OCI-LY1 (cell line): ENCODE results near the gene MYBL2.
A peak's percentile ranks its signal among the peaks of the same experiment; 100 is the strongest.

Experiments
- H2AFZ ChIP-seq: fragments of 200-600 bp; sonication (generic), shearing (Covaris generic); 2 replicates; pipeline ENCODE4 v1.6.0; 2014; ENCODE audit warnings: antibody characterized with exemption, mild to moderate bottlenecking, low read length
- H3F3A ChIP-seq: fragments of 200-600 bp; sonication (generic), shearing (Covaris generic); 2 replicates; pipeline ENCODE4 v1.6.0; 2014; ENCODE audit warnings: mild to moderate bottlenecking, antibody characterized with exemption, low read length, moderate library complexity; ENCODE audit not compliant: insufficient read depth
- H3K27ac ChIP-seq: fragments of 200-600 bp; sonication (generic); 2 replicates; pipeline ENCODE4 v1.5.1; 2014; ENCODE audit warnings: low read length, mixed run types, mild to moderate bottlenecking, low read depth; ENCODE audit not compliant: poor library complexity, severe bottlenecking
- H3K27me3 ChIP-seq: fragments of 200-600 bp; sonication (generic); 2 replicates; pipeline ENCODE4 v1.6.0; 2014; ENCODE audit warnings: antibody characterized with exemption, mild to moderate bottlenecking, low read length, moderate library complexity; ENCODE audit not compliant: insufficient read depth
- H3K36me3 ChIP-seq: fragments of 200-600 bp; sonication (generic); 2 replicates; pipeline ENCODE4 v1.6.1; 2014; ENCODE audit warnings: mild to moderate bottlenecking, antibody characterized with exemption, low read length, moderate library complexity, mixed read lengths; ENCODE audit not compliant: insufficient read depth
- H3K4me1 ChIP-seq: fragments of 200-600 bp; sonication (generic); 2 replicates; pipeline ENCODE4 v1.5.1; 2014; ENCODE audit warnings: mild to moderate bottlenecking, low read length, moderate library complexity; ENCODE audit not compliant: insufficient read depth, severe bottlenecking
- H3K4me2 ChIP-seq: fragments of 200-600 bp; sonication (generic), shearing (Covaris generic); 2 replicates; pipeline ENCODE4 v1.6.1; 2014; ENCODE audit warnings: low read length
- H3K4me3 ChIP-seq: fragments of 200-600 bp; sonication (generic); 2 replicates; pipeline ENCODE4 v1.5.1; 2014; ENCODE audit warnings: low read length, low read depth, mild to moderate bottlenecking, mixed read lengths; ENCODE audit not compliant: poor library complexity, severe bottlenecking
- H3K79me2 ChIP-seq: fragments of 200-600 bp; shearing (Covaris generic); 2 replicates; pipeline ENCODE4 v1.6.1; 2016; ENCODE audit warnings: mixed run types, low read length, mixed read lengths; ENCODE audit not compliant: insufficient read depth
- H3K9ac ChIP-seq: fragments of 200-600 bp; sonication (generic), shearing (Covaris generic); 2 replicates; pipeline ENCODE4 v1.6.1; 2014; ENCODE audit warnings: mild to moderate bottlenecking, low read length, mixed read lengths
- H3K9me2 ChIP-seq: fragments of 200-600 bp; sonication (generic), shearing (Covaris generic); 2 replicates; pipeline ENCODE4 v1.6.1; 2014; ENCODE audit warnings: low read depth, mild to moderate bottlenecking, low read length, mixed read lengths
- H3K9me3 ChIP-seq: fragments of 200-600 bp; shearing (Covaris generic); 2 replicates; pipeline ENCODE4 v1.6.1; 2014; ENCODE audit warnings: low read length, mixed read lengths
- H4K20me1 ChIP-seq: fragments of 200-600 bp; sonication (generic), shearing (Covaris generic); 2 replicates; pipeline ENCODE4 v1.6.0; 2016; ENCODE audit warnings: mild to moderate bottlenecking, low read length; ENCODE audit not compliant: insufficient read depth
- EZH2 ChIP-seq: fragments of 200-600 bp; sonication (generic), shearing (Covaris generic); IDR thresholded peaks from 2 replicates; pipeline ENCODE4 v1.8.0; 2017; ENCODE audit warnings: borderline replicate concordance, mixed run types, mild to moderate bottlenecking, antibody characterized with exemption, low read length, moderate library complexity, mixed read lengths
- TF ChIP-seq, protein P1 (sequence below): fragments of 200-600 bp; sonication (generic), shearing (Covaris generic); IDR thresholded peaks from 2 replicates; pipeline ENCODE4 v1.5.1; 2017; ENCODE audit warnings: mild to moderate bottlenecking, antibody characterized with exemption, low read length, moderate library complexity, mixed read lengths

Gene MYBL2

DNA sequence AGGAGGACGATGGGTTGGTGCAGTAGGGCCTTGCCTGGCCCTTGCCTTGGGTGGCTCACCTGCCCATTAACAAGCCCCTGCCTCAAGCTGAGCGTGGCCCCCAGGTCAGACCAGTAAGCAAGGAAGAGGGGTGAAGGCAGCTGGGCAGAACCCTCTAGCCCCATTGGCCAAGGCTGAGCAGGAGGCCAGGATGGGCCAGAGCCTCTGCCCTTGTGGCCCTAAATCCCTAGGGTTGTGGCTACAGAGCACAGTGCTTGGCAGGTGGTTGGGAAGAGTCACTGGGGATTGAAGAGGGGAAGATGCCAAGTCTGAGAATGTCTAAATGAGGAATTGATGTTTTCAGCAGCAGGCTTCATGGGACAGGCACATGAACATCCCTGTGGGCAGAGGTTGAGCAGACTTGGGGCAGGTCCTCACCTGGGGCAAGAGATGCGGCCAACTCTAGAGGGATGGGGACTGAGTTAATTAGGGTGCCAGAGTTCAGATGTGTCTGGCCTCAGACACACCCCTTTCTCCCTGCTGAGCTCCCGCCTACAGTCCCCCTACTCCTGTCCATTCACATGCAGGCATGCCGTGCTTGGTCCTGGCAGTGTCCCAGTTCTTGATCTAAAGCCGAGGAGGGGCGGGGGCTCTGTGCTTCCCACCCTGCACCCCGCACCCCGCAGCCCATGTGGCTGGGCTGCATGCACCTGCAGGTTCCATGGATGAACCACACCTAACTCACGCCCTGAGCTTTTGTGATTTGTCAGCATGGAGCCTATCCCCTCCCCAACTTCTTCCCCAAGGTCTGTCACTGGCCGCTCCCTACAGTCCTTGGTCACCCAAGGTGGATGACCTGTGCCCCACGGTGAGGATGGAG lies 50.1 kb downstream of the MYBL2 start:
- H3K9me2 ChIP-seq: no peaks in the 10 kb centered on the region
- peak overlapping the region; percentile 41 for H3K27ac ChIP-seq
- H3K36me3 ChIP-seq: peaks cover 73% of the 10 kb centered on the region
- no peaks in the 10 kb centered on the region for H3K27me3 ChIP-seq
- H3K4me2 ChIP-seq: no peak overlapping the region
- no peaks in the 10 kb centered on the region for H3K79me2 ChIP-seq
- TF ChIP-seq, protein P1, sequence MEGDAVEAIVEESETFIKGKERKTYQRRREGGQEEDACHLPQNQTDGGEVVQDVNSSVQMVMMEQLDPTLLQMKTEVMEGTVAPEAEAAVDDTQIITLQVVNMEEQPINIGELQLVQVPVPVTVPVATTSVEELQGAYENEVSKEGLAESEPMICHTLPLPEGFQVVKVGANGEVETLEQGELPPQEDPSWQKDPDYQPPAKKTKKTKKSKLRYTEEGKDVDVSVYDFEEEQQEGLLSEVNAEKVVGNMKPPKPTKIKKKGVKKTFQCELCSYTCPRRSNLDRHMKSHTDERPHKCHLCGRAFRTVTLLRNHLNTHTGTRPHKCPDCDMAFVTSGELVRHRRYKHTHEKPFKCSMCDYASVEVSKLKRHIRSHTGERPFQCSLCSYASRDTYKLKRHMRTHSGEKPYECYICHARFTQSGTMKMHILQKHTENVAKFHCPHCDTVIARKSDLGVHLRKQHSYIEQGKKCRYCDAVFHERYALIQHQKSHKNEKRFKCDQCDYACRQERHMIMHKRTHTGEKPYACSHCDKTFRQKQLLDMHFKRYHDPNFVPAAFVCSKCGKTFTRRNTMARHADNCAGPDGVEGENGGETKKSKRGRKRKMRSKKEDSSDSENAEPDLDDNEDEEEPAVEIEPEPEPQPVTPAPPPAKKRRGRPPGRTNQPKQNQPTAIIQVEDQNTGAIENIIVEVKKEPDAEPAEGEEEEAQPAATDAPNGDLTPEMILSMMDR: no peak
- TF ChIP-seq EZH2: no peak
- peaks cover 26% of the 10 kb centered on the region for H3K4me1 ChIP-seq
- no peaks in the 10 kb centered on the region for H3F3A ChIP-seq
- no peak overlapping the region for H3K4me3 ChIP-seq
- H3K9ac ChIP-seq: no peak overlapping the region
- H4K20me1 ChIP-seq: no peaks in the 10 kb centered on the region
- H3K9me3 ChIP-seq: no peaks in the 10 kb centered on the region
- no peak overlapping the region for H2AFZ ChIP-seq

DNA sequence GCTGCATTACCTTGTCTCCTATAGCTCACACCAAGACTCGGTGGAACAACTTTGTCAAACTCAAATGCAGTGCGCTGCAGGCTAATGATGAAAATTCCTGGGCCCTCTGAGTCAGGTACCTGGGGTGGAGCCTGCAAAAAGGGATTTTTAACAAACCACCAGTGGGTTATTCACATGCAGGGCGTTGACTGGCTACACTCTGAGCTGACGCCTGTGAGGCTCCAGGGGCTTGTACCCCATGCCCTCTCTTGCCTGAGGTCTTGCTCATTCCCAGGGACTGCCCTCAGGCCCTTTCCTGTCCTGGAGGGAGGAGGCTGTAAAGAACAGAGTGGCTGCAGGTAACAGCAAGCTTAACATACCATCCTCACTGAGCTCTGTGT lies 50.7 kb downstream of the MYBL2 start:
- H3K27me3 ChIP-seq: no peaks in the 10 kb centered on the region
- no peaks in the 10 kb centered on the region for H3K9me2 ChIP-seq
- H3K79me2 ChIP-seq: no peaks in the 10 kb centered on the region
- no peak overlapping the region for H3K4me3 ChIP-seq
- H3K4me1 ChIP-seq: peaks cover 26% of the 10 kb centered on the region
- no peak overlapping the region for H3K4me2 ChIP-seq
- H3K9ac ChIP-seq: no peak overlapping the region
- peaks cover 67% of the 10 kb centered on the region for H3K36me3 ChIP-seq
- no peaks in the 10 kb centered on the region for H3K9me3 ChIP-seq
- peak overlapping the region; percentile 41 for H3K27ac ChIP-seq
- TF ChIP-seq, protein P1: no peak
- no peak for TF ChIP-seq EZH2
- no peak overlapping the region for H2AFZ ChIP-seq
- no peaks in the 10 kb centered on the region for H4K20me1 ChIP-seq
- peaks cover 1% of the 10 kb centered on the region; the same call in 1 of the 2 replicates for H3F3A ChIP-seq

DNA sequence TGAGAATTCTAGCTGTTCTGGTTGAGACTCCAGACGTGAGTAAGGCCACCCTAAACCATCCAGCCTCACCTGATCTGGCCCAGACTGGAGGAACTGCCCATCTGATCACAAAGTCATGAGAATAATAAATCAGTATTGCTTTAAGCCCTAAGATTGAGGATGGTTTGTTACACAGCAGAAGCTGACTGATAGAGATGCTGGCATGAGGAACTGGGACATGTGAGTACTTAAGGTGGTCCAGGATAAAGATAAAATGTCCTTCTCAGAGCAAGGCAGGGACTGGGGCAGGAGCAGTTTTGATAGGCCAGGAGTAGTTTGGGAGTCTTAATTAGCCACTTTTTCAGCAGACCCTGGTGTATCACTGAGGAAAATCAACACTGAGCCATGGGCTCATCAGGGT lies 53.1 kb downstream of the MYBL2 start:
- no peak overlapping the region for H2AFZ ChIP-seq
- no peak overlapping the region for H3K4me3 ChIP-seq
- H3K27me3 ChIP-seq: no peaks in the 10 kb centered on the region
- no peaks in the 10 kb centered on the region for H3K79me2 ChIP-seq
- H3K4me1 ChIP-seq: peaks cover 49% of the 10 kb centered on the region
- peak overlapping the region; percentile 92 for H3K27ac ChIP-seq
- no peaks in the 10 kb centered on the region for H3K9me2 ChIP-seq
- H3K9me3 ChIP-seq: no peaks in the 10 kb centered on the region
- no peak for TF ChIP-seq EZH2
- TF ChIP-seq, protein P1: no peak
- H4K20me1 ChIP-seq: no peaks in the 10 kb centered on the region
- peaks cover 4% of the 10 kb centered on the region; the same call in 1 of the 2 replicates for H3F3A ChIP-seq
- H3K4me2 ChIP-seq: no peak overlapping the region
- peaks cover 43% of the 10 kb centered on the region for H3K36me3 ChIP-seq
- H3K9ac ChIP-seq: no peak overlapping the region
